ENCODE measurements around the gene PCGF3. TPM values are rescaled to one million over a fixed set of nuclear protein-coding genes. Genes with fewer than 3 reads are reported as not detected.
"Not testable (repeated sequence)": the region's sequence is repeated elsewhere in the genome, so short reads cannot be mapped to it uniquely, and the experiment has no call there.

PCGF3 gene
- polyA plus RNA-seq, 10 donors: 39.9 to 81.1 (median 52.4) TPM

GRCh38 chr4:700587-701264 lies 4.9 kb upstream of the PCGF3 start:
- no peak for DNase-seq

- DNase-seq: no peak
These were observed 3.0 kb upstream of the PCGF3 start for GRCh38 chr4:702618-703048.

GRCh38 chr4:703336-704197 lies 2.1 kb upstream of the PCGF3 start:
- DNase-seq: no peak

GRCh38 chr4:704198-704891 lies 1.3 kb upstream of the PCGF3 start:
- no peak for DNase-seq

GRCh38 chr4:704971-705277 lies 708 bp upstream of the PCGF3 start:
- no peak for DNase-seq

GRCh38 chr4:706083-706633 lies 526 bp downstream of the PCGF3 start:
- DNase-seq: not testable (repeated sequence)

- DNase-seq: no peak
These were observed 1.4 kb downstream of the PCGF3 start for GRCh38 chr4:706834-707598.

GRCh38 chr4:707929-708630 lies 2.4 kb downstream of the PCGF3 start:
- no peak for DNase-seq

GRCh38 chr4:708631-708933 lies 3.0 kb downstream of the PCGF3 start:
- DNase-seq: no peak

GRCh38 chr4:709348-709747 lies 3.7 kb downstream of the PCGF3 start:
- no peak for DNase-seq

GRCh38 chr4:710116-710515 lies 4.5 kb downstream of the PCGF3 start:
- DNase-seq: no peak

GRCh38 chr4:710916-711315 lies 5.3 kb downstream of the PCGF3 start:
- DNase-seq: no peak

- no peak for DNase-seq
These were observed 6.5 kb downstream of the PCGF3 start for GRCh38 chr4:712093-712492.

- DNase-seq: no peak
These were observed 7.4 kb downstream of the PCGF3 start for GRCh38 chr4:712916-713632.

GRCh38 chr4:714087-714486 lies 8.5 kb downstream of the PCGF3 start:
- no peak for DNase-seq

GRCh38 chr4:717601-718320 lies 12.1 kb downstream of the PCGF3 start:
- no peak for DNase-seq

GRCh38 chr4:718460-718859 lies 12.8 kb downstream of the PCGF3 start:
- no peak for DNase-seq

GRCh38 chr4:720111-720860 lies 14.7 kb downstream of the PCGF3 start:
- no peak for DNase-seq

All from muscle of back (tissue), 11 donors.